Subcutaneous abdominal adipose tissue (tissue), 5 donors: ENCODE measurements around the gene TMEM200B.

ENCODE experiments used
- H3K27ac ChIP-seq: one replicate; pipeline ENCODE4 v1.7.0; 2013; ENCODE audit warnings: low read depth, mild to moderate bottlenecking, inconsistent platforms, low read length, moderate library complexity
- H3K27me3 ChIP-seq, 5 donors: one replicate each; pipeline ENCODE4 v1.7.0; 2013; ENCODE audit warnings: low read length in 5 of 5, inconsistent platforms in 1 of 5; ENCODE audit not compliant: control insufficient read depth in 5 of 5, insufficient read depth in 4 of 5
- H3K36me3 ChIP-seq, 5 donors: one replicate each; pipeline ENCODE4 v1.7.0; 2013; ENCODE audit warnings: low read length in 5 of 5; ENCODE audit not compliant: control insufficient read depth in 5 of 5, insufficient read depth in 5 of 5
- H3K4me1 ChIP-seq, 5 donors: one replicate each; pipeline ENCODE4 v1.7.0; 2013; ENCODE audit warnings: low read length in 5 of 5, mild to moderate bottlenecking in 3 of 5, moderate library complexity in 1 of 5; ENCODE audit not compliant: control insufficient read depth in 5 of 5, insufficient read depth in 5 of 5
- H3K4me3 ChIP-seq, 5 donors: one replicate each; pipeline ENCODE4 v1.7.0; 2013; ENCODE audit warnings: low read length in 5 of 5, low read depth in 1 of 5
- H3K9ac ChIP-seq, 5 donors: one replicate each; pipeline ENCODE4 v1.7.0; 2013; ENCODE audit warnings: low read length in 5 of 5, mild to moderate bottlenecking in 4 of 5, moderate library complexity in 3 of 5
- H3K9me3 ChIP-seq, 5 donors: one replicate each; pipeline ENCODE4 v1.7.0; 2013; ENCODE audit warnings: low read length in 5 of 5; ENCODE audit not compliant: control insufficient read depth in 5 of 5
- donor health status: healthy.
- donor health status: healthy.
- donor health status: healthy.
- donor health status: healthy.
- donor health status: healthy.

Gene TMEM200B

DNA sequence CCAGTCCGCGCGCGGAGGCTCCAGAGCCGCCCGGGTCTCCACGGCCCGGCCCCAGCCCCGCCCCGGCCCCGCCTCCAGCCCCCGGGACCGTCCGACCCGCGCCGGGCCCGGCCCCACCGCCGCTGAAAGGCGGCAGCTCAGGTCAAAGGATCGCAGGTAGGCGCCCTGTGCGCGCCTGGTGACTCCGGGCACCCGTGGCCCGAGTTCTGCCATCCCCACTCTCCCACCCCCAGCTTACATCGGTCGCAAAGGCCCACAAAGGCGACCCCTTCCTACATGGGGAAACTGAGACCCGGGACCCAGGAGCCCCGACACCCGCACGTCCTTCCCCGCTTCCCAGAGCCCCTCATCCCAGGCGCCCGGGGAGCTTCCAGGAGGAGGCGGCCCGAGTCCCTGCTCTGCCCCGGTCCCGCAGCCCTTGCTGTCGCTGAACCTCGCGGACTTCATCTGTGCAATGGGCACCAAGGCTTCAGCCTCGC lies at the start of gene TMEM200B:
Gene TMEM200B (minus strand): TSS at position 17 of the 479 bp plus-strand sequence. CDS start 2,075 bp downstream, outside the sequence.
- peak within 1 kb of the TSS; percentile 53 to 79 (median 75) for H3K4me3 ChIP-seq
- H3K36me3 ChIP-seq: no peaks in the 10 kb centered on the region
- H3K4me1 ChIP-seq: peaks cover 0 to 46% (median 39%) of the 10 kb centered on the region in 5 donors
- peak within 1 kb of the TSS; percentile 65 for H3K27ac ChIP-seq
- H3K9ac ChIP-seq: peak within 1 kb of the TSS; percentile 63 to 89 (median 73)
- no peaks in the 10 kb centered on the region for H3K27me3 ChIP-seq
- H3K9me3 ChIP-seq: no peaks in the 10 kb centered on the region

DNA sequence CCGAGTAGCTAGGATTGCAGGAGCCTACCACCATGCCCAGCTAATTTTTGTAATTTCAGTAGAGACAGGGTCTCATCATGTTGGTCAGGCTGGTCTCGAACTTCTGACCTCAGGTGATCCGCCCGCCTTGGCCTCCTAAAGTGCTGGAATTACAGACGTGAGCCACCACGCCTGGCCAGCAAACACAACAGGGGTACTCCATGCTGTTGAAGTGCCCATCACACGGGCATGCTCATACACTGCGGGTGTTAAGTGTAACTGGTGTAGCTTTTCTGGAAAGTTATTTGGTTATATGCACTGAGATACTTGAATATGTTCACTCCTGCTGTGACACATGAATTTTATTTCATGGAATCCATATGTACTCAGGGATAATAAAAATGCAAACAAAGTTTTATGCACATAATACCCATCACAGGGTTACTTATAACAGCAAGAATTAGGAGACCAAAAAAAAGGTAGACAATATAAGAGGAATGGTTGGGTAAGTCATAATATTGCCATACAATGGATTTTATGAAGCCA lies 48.8 kb upstream of the TMEM200B start:
- H3K9ac ChIP-seq: no peak overlapping the region
- H3K27me3 ChIP-seq: no peaks in the 10 kb centered on the region
- no peak overlapping the region for H3K4me3 ChIP-seq
- no peaks in the 10 kb centered on the region for H3K9me3 ChIP-seq
- H3K36me3 ChIP-seq: peaks cover 0 to 5% (median 3%) of the 10 kb centered on the region in 5 donors
- peaks cover 8 to 48% (median 38%) of the 10 kb centered on the region in 5 donors for H3K4me1 ChIP-seq
- no peak overlapping the region for H3K27ac ChIP-seq

DNA sequence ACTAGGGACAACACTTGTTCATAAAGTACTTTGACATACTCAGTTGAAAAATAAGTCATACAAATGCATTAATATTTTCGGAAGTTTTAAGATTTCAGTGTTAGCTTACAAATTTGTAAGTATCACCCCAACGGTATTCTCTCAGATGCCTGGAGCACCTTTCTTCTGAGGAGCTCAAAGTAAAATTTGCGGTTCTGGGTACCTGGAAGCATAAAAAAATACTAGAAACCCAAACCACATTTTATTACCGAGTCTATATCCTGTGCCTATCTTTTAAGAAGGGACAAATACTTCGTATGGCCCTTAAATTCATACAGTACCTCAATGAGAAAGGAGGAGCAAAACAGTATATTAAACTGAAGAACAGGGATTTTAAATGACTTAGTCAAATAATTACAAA lies 47.8 kb upstream of the TMEM200B start:
- peak overlapping the region; percentile 69 for H3K27ac ChIP-seq
- no peak overlapping the region for H3K4me3 ChIP-seq
- H3K9ac ChIP-seq: peak overlapping the region in 1 of 5 donors; percentile 30
- peaks cover 0 to 8% (median 5%) of the 10 kb centered on the region in 5 donors for H3K36me3 ChIP-seq
- H3K4me1 ChIP-seq: peaks cover 7 to 42% (median 36%) of the 10 kb centered on the region in 5 donors
- no peaks in the 10 kb centered on the region for H3K9me3 ChIP-seq
- H3K27me3 ChIP-seq: no peaks in the 10 kb centered on the region

DNA sequence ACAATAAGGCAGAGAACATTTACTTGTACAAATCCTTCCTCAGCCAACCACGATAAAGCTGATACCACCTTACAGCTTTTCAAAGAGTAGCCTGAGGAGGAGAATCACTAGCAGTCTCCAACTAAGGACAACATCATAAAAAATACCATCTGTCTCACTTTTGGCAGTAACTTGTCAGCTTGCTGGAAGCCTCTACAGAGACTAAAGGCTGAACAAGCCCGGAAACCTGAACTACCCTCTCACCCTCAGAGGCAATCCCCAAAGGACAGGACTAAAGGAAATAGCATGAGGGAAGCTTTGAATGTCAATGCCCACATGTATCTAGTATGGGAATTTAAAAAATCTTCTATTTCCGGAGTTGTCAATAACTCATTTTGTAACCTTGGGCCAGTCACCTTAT lies 47.4 kb upstream of the TMEM200B start:
- Histone ChIP-seq H3K4me1 (peaks cover 10 to 42% (median 37%) of the 10 kb centered on the region in 5 donors), H3K36me3 (peaks cover under 1 to 13% (median 8%) of the 10 kb centered on the region in 5 donors), H3K9me3 (no peaks in the 10 kb centered on the region), H3K27ac (peak overlapping the region; percentile 69), H3K27me3 (no peaks in the 10 kb centered on the region), H3K9ac (peak overlapping the region in 3 of 5 donors; percentile 30 to 51 (median 48)), H3K4me3 (no peak overlapping the region)

DNA sequence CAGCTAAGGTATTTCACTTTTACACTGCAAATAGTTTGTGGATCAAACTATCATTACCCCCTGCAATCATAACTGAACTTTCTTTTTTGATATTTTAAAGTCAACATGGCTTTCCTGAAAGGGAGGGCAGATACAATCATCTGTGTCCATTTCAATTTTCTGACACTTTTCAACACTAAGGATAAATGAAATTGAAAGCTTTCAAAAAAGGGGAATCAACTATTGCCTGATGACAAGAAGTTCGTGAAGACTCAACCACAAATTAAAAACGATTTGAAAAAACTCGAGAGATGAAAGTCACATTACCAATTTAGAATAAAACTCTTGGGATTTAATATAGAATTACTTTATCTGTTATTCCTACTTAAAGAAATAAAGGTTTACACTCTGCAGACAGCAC lies 46.3 kb upstream of the TMEM200B start:
- peaks cover 12 to 46% (median 40%) of the 10 kb centered on the region in 5 donors for H3K4me1 ChIP-seq
- peaks cover 9 to 24% (median 19%) of the 10 kb centered on the region in 5 donors for H3K36me3 ChIP-seq

DNA sequence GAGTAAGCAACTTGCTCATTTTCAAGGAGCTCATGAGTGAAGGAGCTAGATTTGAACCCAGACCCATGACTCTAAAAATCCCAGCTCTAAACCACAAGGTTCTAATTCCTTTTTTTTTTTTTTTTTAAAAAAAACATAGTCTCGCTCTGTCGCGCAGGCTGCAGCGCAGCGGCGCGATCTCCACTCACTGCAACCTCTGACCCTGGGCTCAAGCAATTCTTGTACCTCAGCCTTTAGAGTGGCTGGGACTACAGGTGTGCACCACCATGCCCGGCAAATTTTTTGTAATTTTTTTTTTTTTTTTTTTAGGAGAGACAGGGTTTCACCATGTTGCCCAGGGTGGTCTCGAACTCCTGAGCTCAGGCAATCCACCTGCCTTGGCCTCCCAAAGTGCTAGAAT lies 44.2 kb upstream of the TMEM200B start:
- Histone ChIP-seq H3K4me1 (peaks cover 12 to 46% (median 41%) of the 10 kb centered on the region in 5 donors), H3K36me3 (peaks cover 13 to 38% (median 21%) of the 10 kb centered on the region in 5 donors), H3K9ac (no peak overlapping the region), H3K4me3 (no peak overlapping the region), H3K27ac (no peak overlapping the region), H3K27me3 (no peaks in the 10 kb centered on the region), H3K9me3 (no peaks in the 10 kb centered on the region)

More for the DNA sequence above, 46.3 kb upstream of the TMEM200B start:
- no peaks in the 10 kb centered on the region for H3K9me3 ChIP-seq
- peak overlapping the region; percentile 69 for H3K27ac ChIP-seq
- no peaks in the 10 kb centered on the region for H3K27me3 ChIP-seq
- no peak overlapping the region for H3K9ac ChIP-seq
- H3K4me3 ChIP-seq: no peak overlapping the region

DNA sequence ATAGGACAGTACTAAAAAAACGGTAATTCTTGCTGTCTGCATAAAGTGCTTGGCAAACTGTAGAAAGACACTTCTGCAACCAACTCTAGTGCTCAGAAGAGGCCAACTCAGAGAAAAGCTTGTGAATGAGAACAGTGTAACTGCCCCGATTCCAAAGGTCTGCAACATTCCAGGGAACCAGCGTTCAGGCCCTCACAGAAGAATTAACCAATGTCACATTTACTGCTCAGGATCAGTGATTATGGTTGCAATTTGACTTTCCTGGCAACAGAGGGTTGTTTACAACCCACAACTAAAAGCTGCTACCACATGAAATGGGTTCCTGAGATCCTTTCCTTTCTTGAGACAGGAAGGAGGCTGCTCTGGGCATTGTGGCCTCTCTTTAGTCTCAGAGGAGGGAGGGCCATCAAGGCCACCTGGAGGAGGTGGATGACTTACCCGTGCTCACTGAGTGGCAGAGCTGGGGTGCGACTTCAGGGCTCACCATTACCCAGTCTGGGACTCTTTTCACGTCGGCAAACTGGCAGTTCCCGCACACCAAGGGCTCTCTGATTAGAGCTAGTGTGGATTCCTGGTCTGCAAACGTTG lies 42.7 kb upstream of the TMEM200B start:
- no peak overlapping the region for H3K4me3 ChIP-seq
- H3K4me1 ChIP-seq: peaks cover 11 to 54% (median 48%) of the 10 kb centered on the region in 5 donors
- H3K9me3 ChIP-seq: no peaks in the 10 kb centered on the region
- peak overlapping the region in 1 of 5 donors; percentile 10 for H3K9ac ChIP-seq
- H3K36me3 ChIP-seq: peaks cover 17 to 38% (median 21%) of the 10 kb centered on the region in 5 donors
- H3K27me3 ChIP-seq: no peaks in the 10 kb centered on the region
- H3K27ac ChIP-seq: peak overlapping the region; percentile 45

DNA sequence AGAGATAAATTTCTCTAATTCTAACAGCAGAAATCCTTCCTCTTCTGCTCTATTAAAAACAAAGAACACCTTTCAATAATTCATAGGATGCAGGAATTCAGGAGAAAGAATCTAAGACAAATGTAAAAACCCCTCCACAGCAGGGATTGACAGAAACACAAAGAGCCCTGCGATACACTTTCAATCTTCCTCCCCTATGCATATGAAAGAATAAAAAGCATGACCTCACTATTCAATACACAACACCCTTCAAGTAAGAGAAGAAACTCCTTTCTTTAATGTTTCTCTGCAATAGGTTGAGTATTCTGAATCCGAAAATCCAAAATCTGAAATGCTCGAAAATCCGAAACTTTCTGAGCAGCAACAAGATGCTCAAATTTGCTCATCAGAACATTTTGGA lies 40.9 kb upstream of the TMEM200B start:
- Histone ChIP-seq H3K9ac (no peak overlapping the region), H3K27ac (no peak overlapping the region), H3K4me3 (no peak overlapping the region), H3K27me3 (no peaks in the 10 kb centered on the region), H3K4me1 (peaks cover 4 to 42% (median 36%) of the 10 kb centered on the region in 5 donors), H3K9me3 (no peaks in the 10 kb centered on the region), H3K36me3 (peaks cover 22 to 45% (median 27%) of the 10 kb centered on the region in 5 donors)

DNA sequence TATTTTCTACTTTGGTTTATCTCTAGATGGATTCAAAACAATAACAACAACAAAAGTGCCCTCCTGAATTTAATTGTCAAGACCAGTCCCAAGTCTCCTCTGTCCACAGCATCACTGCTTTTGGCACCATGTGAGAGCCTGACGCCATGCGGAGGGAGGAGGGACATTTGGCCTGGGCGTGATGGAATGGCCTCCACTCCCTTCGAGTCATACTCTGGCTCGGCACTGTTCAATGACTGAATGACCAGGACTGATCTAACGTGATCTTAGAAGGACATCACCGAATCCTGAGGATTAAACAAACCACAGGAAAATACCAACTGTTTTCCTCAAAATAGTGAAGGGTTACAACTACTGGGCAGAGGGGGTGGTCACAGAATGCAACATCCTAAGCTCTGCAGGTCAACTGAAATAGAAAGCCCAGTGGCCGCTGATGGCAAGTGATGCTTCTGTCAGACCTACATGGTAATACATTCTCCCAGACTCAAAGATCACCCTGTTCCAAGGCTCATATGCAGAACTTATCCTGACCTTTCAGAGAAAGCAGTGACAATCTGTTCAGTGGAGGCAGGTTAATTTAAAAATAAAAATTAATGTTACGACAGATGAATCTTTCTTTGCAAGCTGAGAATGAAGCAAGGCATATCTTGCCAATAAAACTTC lies 38.9 kb upstream of the TMEM200B start:
- Histone ChIP-seq H3K4me3 (no peak overlapping the region), H3K27ac (no peak overlapping the region), H3K36me3 (peaks cover 29 to 60% (median 45%) of the 10 kb centered on the region in 5 donors), H3K9ac (no peak overlapping the region), H3K27me3 (no peaks in the 10 kb centered on the region), H3K4me1 (peaks cover 4 to 40% (median 33%) of the 10 kb centered on the region in 5 donors), H3K9me3 (no peaks in the 10 kb centered on the region)

DNA sequence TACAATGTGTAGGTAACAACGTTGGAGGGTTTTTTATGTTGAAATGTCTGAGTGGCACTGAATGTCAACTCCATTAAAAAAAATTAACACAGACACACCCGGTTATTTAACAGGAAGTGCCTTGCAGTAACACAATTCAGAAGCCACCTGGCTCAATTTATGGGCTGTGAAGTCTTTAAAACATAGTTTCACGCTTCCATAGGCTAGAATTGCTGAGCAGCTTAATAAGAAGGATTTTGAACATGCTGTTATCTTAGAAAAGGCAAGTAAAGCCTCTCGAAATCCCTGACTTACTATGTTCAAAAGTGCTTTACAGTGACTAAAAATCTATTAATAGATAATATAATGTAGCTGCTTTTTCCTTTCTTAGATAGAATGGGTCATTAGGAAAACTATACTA lies 38.3 kb upstream of the TMEM200B start:
- Histone ChIP-seq H3K9me3 (no peaks in the 10 kb centered on the region), H3K27ac (peak overlapping the region; percentile 2), H3K4me1 (peaks cover 6 to 45% (median 31%) of the 10 kb centered on the region in 5 donors), H3K27me3 (no peaks in the 10 kb centered on the region), H3K9ac (no peak overlapping the region), H3K36me3 (peaks cover 35 to 66% (median 48%) of the 10 kb centered on the region in 5 donors), H3K4me3 (no peak overlapping the region)
